Skeletal muscle tissue (tissue), 4 donors: Measurements from ENCODE around the gene GAS7. TPM values are rescaled to one million over a fixed set of nuclear protein-coding genes. Genes with fewer than 3 reads are reported as not detected.

Experiments used
- H3K27ac ChIP-seq: one replicate; pipeline ENCODE4 v1.7.0; 2013; ENCODE audit warnings: mild to moderate bottlenecking, low read depth, low read length, inconsistent platforms
- H3K27me3 ChIP-seq, 3 donors: one replicate each; pipeline ENCODE4 v1.7.0; 2013; ENCODE audit warnings: low read length in 3 of 3; ENCODE audit not compliant: control insufficient read depth in 3 of 3, insufficient read depth in 3 of 3
- H3K36me3 ChIP-seq, 3 donors: one replicate each; pipeline ENCODE4 v1.7.0; 2013; ENCODE audit warnings: low read length in 3 of 3; ENCODE audit not compliant: control insufficient read depth in 3 of 3, insufficient read depth in 3 of 3
- H3K4me1 ChIP-seq, 3 donors: one replicate each; pipeline ENCODE4 v1.7.0; 2013; ENCODE audit warnings: low read length in 3 of 3, mild to moderate bottlenecking in 3 of 3; ENCODE audit not compliant: control insufficient read depth in 3 of 3, insufficient read depth in 3 of 3
- H3K4me3 ChIP-seq, 3 donors: one replicate each; pipeline ENCODE4 v1.7.0; 2013; ENCODE audit warnings: low read length in 3 of 3
- H3K9ac ChIP-seq, 3 donors: one replicate each; pipeline ENCODE4 v1.7.0; 2013; ENCODE audit warnings: low read length in 3 of 3, mild to moderate bottlenecking in 3 of 3, moderate library complexity in 2 of 3, low read depth in 1 of 3
- H3K9me3 ChIP-seq, 3 donors: one replicate each; pipeline ENCODE4 v1.7.0; 2013; ENCODE audit warnings: low read length in 3 of 3; ENCODE audit not compliant: control insufficient read depth in 3 of 3
- total RNA-seq: library from RNA; depleted of rRNA; stranded (reverse); fragments of >200 nt; gene quantifications from one replicate; pipeline ENCODE4 v1.2.3, GENCODE V29; 2014
- donor health status: Osteomylitis.

GAS7 gene
- total RNA-seq, 1 donor from 2014 or later = 58.5 TPM

DNA sequence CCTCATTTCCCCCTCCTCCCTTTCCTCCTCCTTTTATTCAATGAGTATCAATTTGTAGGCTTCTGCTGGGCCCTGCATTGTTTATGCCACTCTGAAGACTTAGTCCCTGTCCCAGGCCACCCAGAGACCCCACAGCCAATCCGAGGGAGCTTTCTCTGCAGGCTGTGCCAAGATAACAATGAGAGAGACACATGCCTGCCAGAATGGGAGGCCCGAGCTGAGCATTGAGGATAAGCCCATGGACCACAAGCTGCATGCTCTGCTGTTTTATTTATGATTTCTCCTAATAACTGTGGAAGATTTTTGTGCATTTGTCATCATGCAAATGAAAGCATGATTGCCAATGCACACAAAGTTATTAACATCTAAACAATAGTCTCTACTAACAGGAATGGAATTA is 296.3 kb downstream of the GAS7 start:
- no peaks in the 10 kb centered on the region for H3K9me3 ChIP-seq
- H3K36me3 ChIP-seq = no peaks in the 10 kb centered on the region
- no peak overlapping the region for H3K9ac ChIP-seq
- H3K27me3 ChIP-seq = peaks cover 2 to 4% (median 3%) of the 10 kb centered on the region in 3 donors
- no peak overlapping the region for H3K4me3 ChIP-seq
- no peak overlapping the region for H3K27ac ChIP-seq
- peaks cover 0 to 5% (median 3%) of the 10 kb centered on the region in 3 donors for H3K4me1 ChIP-seq

DNA sequence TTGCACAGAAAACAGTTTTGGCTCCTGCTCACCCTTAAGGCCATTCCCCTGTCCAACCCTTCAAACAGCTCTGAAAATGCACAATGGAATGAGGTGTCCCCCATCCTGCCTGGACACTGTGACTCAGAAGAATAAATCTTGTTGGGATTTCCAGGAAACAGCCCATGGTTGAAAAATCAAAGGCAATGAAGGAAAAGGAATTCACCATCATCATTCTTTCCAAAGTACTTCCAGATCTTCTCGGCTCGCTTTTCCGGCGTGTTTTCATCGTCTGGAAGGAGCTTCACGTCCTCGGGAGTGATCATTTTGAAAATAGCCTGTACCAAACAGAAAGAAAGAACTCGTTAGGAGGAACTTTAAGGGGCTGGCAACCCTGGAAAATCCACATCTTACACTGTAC is 297.6 kb downstream of the GAS7 start:
- no peaks in the 10 kb centered on the region for H3K36me3 ChIP-seq
- peak overlapping the region; percentile 22 for H3K27ac ChIP-seq
- no peaks in the 10 kb centered on the region for H3K9me3 ChIP-seq
- H3K4me1 ChIP-seq = peaks cover 0 to 5% (median 3%) of the 10 kb centered on the region in 3 donors
- peaks cover 0 to 2% (median 2%) of the 10 kb centered on the region in 3 donors for H3K27me3 ChIP-seq
- H3K4me3 ChIP-seq = no peak overlapping the region
- no peak overlapping the region for H3K9ac ChIP-seq

DNA sequence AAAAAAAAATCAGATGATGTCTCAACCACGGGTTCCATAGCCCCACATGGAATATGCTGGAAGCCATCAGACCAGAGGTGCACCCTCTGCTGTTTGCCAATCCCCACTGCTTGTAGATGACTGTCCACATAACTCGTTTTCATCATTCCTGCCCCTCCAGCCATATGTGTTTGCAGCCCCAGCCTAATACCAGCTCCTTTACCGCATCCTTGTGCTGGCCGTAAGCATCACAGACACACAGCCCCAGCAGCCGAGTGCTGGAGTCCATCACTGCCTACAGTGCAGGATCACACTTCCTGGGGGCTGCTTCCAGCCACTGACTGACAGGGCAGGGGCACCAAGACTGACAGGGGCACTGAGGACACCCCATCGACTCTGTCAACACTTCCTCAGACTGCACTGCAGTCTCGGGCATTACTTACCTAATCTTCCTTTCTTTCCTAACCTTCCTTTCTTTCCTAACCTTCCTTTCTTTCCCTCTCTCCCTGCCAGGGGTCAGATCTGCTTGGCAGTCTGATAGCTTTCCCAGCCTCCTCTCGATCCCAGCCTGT is 298.3 kb downstream of the GAS7 start:
- H3K4me1 ChIP-seq = peaks cover 0 to 5% (median 3%) of the 10 kb centered on the region in 3 donors
- H3K9ac ChIP-seq = no peak overlapping the region
- no peak overlapping the region for H3K27ac ChIP-seq

DNA sequence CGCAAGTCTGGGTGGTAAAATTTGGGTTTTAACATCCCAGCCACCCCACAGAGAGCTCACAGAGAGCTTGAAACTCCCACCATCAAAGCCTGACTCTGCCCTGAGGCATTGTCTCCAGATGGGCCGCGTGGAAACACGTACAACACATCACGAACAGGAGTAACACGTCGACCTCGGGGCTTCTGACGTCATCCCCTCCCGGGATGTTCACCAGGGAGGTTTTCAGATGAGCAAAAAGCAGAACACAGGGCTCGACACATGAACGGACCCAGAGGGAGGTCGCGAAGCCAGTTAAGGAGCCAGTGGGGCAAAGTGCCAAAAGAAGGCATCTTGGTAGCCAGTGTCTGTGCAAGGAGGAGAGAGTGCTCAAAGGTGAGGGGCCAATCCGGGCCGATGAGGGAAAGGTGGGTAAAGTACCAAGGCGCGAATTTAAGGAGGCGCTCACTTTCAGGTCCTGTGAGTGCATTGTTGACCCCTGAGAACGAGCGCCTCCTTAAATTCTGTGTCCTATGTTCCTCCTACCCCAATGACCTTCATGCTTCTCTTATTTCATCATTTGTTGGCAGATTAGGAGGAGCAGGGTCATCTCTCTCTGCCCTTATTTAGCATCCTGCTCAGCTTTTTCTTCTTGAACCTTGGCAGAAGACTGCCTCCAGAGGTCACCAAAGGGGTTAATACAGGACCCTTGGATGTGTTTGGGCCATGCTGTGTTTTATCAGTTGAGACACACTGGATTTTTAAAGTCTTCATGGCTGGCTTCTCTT is 298.9 kb downstream of the GAS7 start:
- no peaks in the 10 kb centered on the region for H3K36me3 ChIP-seq
- H3K27ac ChIP-seq = no peak overlapping the region
- H3K9ac ChIP-seq = no peak overlapping the region
- peaks cover 0 to 2% (median 0%) of the 10 kb centered on the region in 3 donors for H3K27me3 ChIP-seq
- H3K4me3 ChIP-seq = no peak overlapping the region
- peaks cover 0 to 5% (median 3%) of the 10 kb centered on the region in 3 donors for H3K4me1 ChIP-seq
- no peaks in the 10 kb centered on the region for H3K9me3 ChIP-seq

More for the DNA sequence above, 298.3 kb downstream of the GAS7 start:
- H3K9me3 ChIP-seq = no peaks in the 10 kb centered on the region
- H3K36me3 ChIP-seq = no peaks in the 10 kb centered on the region
- no peak overlapping the region for H3K4me3 ChIP-seq
- H3K27me3 ChIP-seq = no peaks in the 10 kb centered on the region

DNA sequence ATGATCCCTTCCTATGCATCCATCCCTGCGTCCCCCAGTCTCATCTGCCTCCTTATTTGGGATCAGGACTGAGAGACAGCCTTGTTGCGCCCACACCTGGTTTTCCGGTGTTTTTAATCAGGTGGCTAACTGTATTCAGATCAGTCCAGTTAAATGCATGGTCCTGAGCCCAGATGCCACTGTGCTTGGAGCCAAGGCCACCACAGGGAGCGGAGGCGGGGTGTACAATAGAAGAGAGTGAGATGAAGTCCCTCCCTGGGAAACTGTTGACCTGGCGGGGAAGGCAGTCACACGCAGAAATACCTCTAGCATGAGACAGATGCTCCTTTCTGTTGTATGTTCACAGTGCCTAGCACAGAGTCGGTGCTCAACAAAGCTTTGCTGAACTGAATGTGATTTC is 299.6 kb downstream of the GAS7 start:
- H3K27ac ChIP-seq = no peak overlapping the region
- peaks cover 0 to 2% (median 0%) of the 10 kb centered on the region in 3 donors for H3K27me3 ChIP-seq
- H3K4me3 ChIP-seq = no peak overlapping the region
- no peak overlapping the region for H3K9ac ChIP-seq
- peaks cover 0 to 5% (median 3%) of the 10 kb centered on the region in 3 donors for H3K4me1 ChIP-seq
- no peaks in the 10 kb centered on the region for H3K9me3 ChIP-seq
- H3K36me3 ChIP-seq = no peaks in the 10 kb centered on the region

DNA sequence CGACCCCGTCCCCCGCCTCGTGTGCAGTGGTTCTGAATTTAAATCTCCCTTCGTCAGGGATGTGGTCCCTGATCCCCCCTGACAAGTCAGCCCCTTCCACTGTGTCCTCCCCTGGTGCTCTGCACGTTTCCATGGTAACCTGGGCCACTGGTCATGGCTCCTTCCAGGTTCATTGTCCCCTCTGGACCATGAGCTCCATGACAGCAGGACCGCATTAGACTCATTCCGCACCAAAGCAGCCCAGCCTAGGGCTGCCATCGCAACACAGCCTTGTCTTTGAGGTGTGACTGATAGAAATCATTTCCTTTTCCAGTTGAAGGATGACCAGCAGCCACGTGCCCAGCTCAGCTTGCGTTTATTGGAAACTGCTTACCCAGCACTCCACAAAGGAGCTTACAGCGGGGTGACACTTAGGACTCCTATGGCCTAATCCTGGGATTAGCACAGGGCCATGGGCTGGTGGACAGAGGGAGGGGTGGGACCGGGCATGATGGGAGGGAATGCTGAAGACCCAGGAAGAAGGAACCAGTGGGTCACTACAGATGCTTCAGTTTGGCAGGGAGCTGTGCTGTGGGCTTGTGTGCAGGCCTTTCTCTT is 300.9 kb downstream of the GAS7 start:
- Histone ChIP-seq H3K4me1 (peaks cover 0 to 5% (median 3%) of the 10 kb centered on the region in 3 donors), H3K27ac (no peak overlapping the region), H3K9me3 (no peaks in the 10 kb centered on the region), H3K9ac (no peak overlapping the region), H3K4me3 (no peak overlapping the region), H3K36me3 (no peaks in the 10 kb centered on the region), H3K27me3 (peaks cover 0 to 2% (median 0%) of the 10 kb centered on the region in 3 donors)

DNA sequence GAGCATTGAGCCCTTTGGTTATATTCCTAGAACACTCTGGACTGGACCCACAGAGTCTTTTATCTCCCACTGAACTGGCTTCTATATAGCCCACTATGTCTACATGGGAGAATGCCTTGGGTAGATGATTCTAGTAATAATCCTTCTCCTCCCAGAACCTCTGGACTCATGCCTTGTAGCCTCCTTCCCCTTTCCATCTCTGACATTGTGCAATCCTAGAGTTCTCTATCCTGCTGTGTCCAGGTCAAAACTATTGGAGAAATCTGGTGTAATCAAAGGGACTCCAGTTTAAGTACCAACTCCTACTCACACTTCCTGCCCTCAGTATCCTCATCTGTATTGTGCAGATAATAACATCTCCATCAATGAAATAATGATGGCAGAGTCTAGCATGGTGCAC is 302.5 kb downstream of the GAS7 start:
- Histone ChIP-seq H3K4me1 (peaks cover 0 to 5% (median 3%) of the 10 kb centered on the region in 3 donors), H3K4me3 (no peak overlapping the region), H3K27me3 (peaks cover 0 to 2% (median 0%) of the 10 kb centered on the region in 3 donors), H3K36me3 (no peaks in the 10 kb centered on the region), H3K27ac (no peak overlapping the region), H3K9me3 (no peaks in the 10 kb centered on the region), H3K9ac (no peak overlapping the region)

DNA sequence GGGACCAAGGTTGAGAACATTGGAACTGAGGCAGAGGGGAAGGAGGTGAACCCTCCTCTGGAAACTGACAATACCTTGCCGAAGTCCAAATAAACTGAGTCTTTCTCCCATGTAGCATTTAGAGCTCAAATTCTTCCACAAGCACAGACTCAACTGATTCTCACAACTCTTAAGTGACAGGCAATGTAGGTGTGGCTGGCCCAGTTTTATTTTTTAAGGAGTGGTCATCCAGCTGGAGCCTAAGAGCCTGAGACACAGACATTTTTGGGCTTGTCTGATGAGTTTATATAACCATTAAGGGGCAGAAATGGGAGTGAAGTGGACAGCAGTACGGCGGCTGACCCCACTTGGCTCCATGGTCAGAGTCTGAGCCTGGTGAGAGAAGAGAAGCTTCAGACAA is 304.2 kb downstream of the GAS7 start:
- H3K9me3 ChIP-seq = no peaks in the 10 kb centered on the region
- no peaks in the 10 kb centered on the region for H3K36me3 ChIP-seq
- H3K27ac ChIP-seq = no peak overlapping the region
- no peak overlapping the region for H3K4me3 ChIP-seq
- H3K9ac ChIP-seq = no peak overlapping the region
- H3K4me1 ChIP-seq = no peaks in the 10 kb centered on the region
- peaks cover 0 to 2% (median 0%) of the 10 kb centered on the region in 3 donors for H3K27me3 ChIP-seq

DNA sequence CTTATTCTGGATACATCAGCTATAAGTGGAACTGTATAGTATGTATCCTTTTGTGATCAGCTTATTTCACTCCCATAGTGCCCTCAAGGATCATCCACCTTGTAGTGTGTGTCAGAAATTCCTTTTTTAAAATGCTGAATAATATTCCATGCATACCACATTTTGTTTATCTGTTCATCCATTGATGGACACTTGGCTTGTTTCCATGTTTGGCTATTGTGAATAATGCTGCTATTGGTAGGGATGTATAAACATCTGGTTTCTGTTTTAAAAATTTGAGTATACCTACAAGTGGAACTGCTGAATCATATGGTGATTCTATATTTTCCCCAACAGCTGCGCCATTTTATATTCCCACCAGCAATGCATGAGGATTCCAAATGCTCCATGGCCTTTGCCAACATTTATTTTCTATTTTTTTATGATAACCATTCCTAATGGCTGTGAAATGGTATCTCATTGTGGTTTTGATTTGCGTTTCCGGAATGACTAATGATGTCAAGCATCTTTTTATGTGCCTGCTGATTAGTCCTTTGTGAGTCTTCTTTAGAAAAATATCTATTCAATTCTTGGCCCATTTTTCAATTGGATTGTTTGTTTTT is 304.9 kb downstream of the GAS7 start:
- Histone ChIP-seq H3K27ac (no peak overlapping the region), H3K9ac (no peak overlapping the region), H3K36me3 (no peaks in the 10 kb centered on the region), H3K27me3 (peaks cover 0 to 2% (median 0%) of the 10 kb centered on the region in 3 donors), H3K4me3 (no peak overlapping the region), H3K9me3 (no peaks in the 10 kb centered on the region), H3K4me1 (no peaks in the 10 kb centered on the region)

DNA sequence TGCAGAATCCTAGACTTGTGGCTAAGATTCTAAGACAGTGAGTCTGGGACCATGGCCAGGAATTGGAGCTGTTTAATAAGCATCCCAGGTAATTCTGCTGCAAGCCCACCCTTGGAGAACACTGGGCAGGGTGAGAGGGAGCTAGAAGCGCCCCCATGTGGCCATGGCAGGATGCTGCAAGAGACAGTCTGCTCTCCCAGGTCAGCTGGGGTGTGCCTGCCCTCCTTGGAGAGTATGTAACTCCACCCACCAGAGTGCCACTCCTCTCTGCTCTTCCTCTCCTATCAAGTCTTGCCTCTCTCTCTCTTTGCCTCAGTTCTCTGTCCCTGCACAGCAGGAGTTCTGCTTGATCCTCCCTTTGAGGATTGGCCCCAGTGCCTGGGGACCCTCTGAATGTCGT is 308.3 kb downstream of the GAS7 start:
- Histone ChIP-seq H3K9me3 (no peaks in the 10 kb centered on the region), H3K4me3 (no peak overlapping the region), H3K27ac (no peak overlapping the region), H3K27me3 (peaks cover 0 to 2% (median 0%) of the 10 kb centered on the region in 3 donors), H3K36me3 (no peaks in the 10 kb centered on the region), H3K9ac (no peak overlapping the region), H3K4me1 (no peaks in the 10 kb centered on the region)
